ENCODE data around the gene YPEL2.
A peak's percentile ranks its signal among the peaks of the same experiment; 100 is the strongest.

Gene YPEL2

DNA sequence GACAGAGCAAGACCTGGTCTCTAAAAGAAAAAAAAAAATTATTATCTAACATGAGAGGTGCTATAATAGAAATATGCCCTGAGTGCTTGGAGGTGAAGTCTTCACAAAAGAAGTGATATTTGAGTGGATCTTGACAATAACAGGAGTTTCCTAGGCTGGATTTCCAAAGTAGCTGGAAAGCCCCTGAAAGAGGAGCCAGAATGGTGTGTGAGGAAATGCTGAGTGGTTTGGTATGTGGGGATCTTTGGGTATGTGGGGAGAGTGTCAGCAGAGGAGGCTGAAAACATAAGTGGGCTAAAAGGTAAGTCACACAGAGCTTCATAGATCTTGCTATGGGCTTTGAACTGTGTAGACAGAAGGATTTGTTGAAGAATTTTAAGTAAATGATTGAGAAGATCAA, 100.1 kb downstream of the YPEL2 start:
- no peak for DNase-seq (ENCODE audit: low read depth in 3 of 3)

DNA sequence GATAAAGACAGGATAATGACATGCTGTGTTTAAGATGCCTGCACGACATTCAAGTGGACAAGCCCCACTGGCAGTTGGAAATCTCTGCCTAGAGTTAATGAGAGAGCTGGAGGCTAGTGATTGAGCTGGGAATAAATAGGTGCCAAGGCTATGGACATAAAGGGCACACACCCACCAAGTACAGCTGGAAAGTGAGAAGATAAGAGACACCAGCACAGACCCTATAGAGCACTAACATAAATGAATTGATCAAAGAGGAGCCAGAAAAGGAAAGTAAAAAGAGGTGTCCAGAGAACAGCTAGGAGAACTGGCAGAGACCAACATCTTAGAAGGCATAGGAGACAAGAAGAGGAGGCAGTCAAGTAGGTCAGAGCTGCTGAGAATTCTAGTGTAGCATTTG, 101.2 kb downstream of the YPEL2 start:
- no peak for DNase-seq (ENCODE audit: low read depth in 3 of 3)

DNA sequence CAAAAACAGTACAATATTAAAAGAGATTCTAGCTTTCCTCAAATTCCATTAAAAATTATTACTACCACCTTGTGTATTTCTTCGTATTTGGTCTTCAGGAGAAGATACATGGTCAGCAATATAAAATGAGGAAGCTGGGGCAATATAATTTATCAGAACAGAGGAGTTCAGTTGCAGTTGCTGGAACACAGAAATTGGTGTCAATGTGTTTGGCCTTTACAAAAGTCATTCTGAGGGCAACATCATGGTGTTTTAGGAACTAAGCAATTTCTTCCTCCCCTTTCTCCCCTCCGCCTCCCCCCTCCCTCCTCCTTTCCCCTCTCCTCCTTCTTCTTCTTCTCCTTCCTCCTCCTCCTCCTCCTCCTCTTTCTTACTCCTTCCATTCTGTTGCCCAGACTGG, 102.1 kb downstream of the YPEL2 start:
- no peak for DNase-seq (ENCODE audit: low read depth in 3 of 3)

DNA sequence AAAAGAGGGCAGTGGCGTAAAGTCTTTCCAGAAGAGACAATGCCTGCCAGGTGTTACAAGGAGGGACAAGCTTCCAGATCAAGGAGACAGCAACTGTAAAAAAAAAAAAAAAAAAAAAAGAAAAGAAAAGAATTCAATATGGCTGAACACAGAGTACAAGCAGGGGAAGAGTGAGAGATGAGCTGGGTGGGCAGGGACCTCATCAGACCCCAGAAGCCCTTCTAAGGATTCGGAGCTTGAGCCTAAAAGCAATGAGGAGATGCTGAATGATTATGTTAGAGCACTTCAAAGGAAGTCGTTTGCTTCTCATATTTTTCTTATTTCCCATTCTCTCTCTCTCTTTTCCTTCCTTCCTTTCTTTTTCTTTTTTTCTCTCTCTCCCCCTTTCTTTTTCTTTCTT, 103.0 kb downstream of the YPEL2 start:
- DNase-seq (ENCODE audit: low read depth in 3 of 3): no peak

DNA sequence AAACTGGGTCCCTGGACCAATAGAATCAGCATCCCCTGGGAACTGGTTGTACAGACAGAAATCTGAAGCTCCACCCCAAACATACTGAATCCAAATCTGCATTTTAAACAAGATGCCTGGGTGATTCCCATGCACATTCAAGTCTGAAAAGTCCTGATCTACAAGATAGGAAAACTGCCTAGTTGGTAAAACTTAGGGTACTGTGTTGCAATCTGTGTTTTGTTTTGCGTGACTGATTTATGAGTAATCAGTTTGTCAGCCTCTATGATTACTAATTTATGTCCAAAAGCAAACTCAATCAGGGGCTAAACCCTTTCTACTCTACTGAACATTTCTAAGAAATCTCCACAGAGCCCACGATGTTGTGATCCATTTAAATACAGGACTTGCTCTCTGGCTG, 103.8 kb downstream of the YPEL2 start:
- DNase-seq (ENCODE audit: low read depth in 3 of 3): no peak

DNA sequence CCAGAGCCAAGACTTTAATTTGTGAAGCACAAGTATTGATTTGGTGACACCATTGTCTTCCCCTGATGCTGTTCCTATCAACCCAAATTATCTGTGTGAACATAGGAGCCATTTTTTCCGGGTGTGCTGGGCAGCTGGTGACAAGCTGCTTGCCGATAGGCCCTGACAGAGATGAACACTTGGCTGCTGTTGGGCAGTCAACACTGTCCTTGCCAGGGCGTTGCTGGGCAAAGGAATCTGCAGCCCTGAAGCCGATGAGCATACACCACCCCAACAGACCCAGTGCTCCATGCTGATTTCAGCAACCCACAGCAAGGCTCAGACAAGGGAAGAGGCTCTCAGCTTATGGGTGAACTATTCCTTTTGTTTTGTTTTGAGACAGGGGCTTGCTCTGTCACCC, 105.4 kb downstream of the YPEL2 start:
- no peak for DNase-seq (ENCODE audit: low read depth in 3 of 3)

DNA sequence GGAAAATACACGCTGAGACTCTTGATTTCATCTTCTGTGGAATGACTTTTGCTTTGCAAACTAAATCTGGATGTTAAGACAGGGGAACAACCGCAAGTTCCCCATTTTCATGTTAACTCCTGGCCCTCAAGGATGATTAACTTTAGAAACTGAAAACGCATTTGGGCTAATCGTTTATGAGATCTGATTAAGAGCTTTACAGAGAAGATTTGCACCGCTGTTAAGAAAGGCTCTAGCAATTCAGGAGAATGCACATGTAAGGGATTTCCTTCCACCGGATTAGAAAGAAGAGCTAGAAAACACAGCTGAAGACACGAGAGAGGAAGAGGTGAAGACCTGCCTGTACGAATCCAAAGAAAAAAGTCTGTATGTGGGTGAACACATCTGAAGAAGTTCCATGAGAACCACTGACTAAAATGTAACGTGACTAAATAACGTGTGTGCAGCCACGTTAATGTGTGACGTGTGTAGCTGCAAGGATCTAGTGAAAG, 106.4 kb downstream of the YPEL2 start:
- no peak for DNase-seq (ENCODE audit: low read depth in 3 of 3)

DNA sequence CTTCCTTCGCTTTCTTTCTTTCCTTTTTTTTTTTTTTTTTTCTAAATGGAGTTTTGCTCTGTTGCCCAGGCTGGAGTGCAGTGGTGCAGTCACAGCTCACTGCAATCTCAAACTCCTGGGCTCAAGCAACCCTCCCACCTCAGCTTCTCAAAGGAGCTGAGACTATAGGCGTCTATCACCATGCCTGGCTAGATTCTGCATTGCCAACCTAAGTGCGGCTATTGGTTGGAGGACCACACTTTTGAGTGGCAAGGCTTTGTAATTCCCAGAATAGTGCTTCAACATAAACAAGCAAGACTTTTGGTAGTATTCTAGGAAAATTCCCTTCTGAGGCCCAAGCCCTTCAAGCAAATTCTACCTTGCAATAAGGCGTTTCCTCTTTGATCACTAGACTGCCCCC, 107.8 kb downstream of the YPEL2 start:
- DNase-seq (ENCODE audit: low read depth in 3 of 3): no peak

DNA sequence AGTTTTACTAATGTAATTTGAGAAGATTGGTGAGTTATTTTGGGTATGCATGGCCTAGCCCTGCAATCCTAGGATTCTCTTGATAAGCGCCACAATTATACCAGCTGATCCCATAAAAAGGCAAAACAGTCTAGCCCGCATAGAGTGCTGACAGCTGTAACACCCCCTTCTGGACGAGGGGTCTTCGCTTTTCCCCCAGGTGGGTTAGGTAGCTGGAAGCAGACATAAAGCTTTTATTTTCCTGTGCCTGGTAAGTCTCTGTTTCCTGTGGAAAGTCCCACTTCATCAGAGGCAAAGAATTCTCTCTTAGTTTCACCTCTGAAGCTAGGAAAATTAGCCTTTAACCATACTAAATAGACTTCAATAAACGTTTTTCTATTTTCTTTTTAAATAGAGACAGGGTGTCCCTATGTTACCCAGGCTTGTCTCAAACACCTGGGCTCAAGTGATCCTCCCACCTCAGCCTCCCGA, 108.3 kb downstream of the YPEL2 start:
- DNase-seq (ENCODE audit: low read depth in 3 of 3): no peak

DNA sequence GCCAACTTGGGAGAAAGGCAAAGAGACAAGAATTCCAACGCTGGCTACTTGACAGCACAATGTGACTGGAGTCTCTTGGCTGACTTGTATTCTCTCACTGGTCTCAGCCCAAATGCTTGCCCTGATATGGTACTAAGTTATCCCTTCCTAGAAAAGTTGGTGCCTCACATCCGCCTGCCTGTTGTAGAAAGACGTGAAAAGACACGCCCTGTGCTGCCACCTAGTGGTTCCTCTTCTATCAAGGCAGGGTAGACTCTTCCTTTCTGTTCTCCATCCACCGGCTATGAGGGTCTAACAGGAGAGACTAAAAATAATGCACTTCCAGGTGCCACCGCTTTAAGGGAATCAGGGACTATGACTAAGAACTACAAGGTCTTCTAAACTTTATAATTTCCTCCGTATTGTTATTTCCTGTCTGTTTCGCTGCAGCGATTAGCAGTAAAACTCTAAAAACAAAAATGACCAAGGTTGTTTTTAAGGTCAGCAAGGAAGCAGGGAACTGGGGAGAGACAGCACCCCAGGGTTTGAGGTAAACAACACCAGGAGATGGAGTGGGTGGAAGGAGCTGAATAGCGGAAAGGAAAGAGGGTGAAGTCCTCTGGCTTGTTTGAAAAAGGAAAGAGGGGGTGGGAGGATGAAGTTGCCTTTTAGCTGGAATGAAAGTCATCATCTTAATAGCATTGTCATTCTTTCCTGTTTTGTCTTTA, 109.5 kb downstream of the YPEL2 start:
- DNase-seq (ENCODE audit: low read depth in 3 of 3): peak; percentile 79 to 87 (median 85)

DNA sequence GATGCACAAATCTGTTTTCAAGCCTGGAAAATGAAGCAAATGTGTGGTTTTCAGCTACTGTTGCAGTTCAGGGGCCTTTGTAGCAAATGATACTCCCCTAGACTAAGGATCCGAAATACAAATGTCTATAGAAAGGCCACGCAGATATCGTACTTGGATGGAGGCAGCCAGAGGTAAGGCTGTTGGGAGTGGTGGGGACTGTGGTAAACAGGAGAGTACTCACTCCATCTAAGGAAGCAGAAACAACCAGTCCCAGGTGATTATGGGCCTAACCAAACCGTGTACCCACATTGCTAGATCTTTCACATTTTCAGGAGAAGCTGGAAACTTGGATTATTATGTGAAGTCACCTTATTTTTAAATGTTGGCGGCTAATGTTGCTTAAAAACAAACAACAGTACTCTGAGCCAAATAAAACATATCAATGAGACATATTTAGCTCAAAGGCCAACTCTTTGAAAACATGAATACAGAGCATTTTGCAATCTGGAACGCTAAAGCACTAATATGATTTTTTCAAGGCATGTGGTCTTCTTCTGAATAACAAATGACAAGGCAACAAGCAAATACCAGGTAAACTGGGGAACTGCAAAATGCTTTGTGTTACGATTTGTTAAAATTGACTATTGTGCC, 110.1 kb downstream of the YPEL2 start:
- no peak for DNase-seq (ENCODE audit: low read depth in 3 of 3)

DNA sequence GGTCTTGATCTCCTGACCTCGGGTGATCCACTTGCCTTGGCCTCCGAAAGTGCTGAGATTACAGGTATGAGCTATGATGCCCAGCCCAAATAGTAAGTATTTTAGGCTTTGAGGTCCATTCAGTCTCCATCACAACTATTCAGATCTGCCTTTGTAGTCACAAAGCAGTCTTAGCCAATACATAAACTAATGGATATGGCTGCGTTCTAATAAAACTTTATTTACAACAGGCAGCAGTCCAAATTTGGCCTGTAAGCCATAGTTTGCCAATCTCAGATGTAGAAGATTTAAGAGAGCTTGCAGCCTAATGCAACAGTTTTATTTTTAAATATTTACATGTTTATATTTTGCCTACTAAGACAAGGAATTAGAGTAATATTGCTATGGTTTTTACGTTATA, 111.7 kb downstream of the YPEL2 start:
- no peak for DNase-seq (ENCODE audit: low read depth in 3 of 3)

All from stimulated activated CD4-positive, alpha-beta T cell treated with anti-CD3 and anti-CD28 coated beads, TNF-alpha, amount 100 ng/mL, for 48 hours (primary cell).